ENCODE data around the gene CEP350. TPM values are rescaled to one million over a fixed set of nuclear protein-coding genes. Genes with fewer than 3 reads are reported as not detected.
"Not testable (repeated sequence)": the region's sequence is repeated elsewhere in the genome, so short reads cannot be mapped to it uniquely, and the experiment has no call there.

Gene CEP350
- total RNA-seq, 4 donors from 2014 or later: 40.0 to 60.3 (median 57.3) TPM

DNA sequence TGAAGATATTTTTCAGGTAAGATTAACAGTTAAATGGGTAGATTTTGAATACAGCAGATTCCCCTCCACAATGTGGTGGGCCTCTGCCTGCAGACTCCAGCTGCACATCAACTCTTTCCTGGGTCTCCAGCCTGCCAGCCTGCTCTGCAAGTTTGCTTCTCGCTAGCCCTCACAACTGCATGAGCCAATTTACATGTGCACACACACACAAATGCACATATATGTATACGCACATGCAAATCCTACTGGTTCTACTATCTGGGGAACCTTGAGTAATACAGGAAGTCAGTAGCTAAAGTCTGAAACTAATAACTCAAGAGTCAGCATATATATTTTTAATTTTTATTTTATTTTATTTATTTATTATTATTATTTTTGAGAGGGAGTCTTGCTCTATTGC lies 165.2 kb downstream of the CEP350 start:
- WGBS, 2 donors (ENCODE audit: low coverage in 1 of 2): 86 to 100% methylated on average over 1 to 2 of the region's 2 CpGs
- in situ Hi-C loops (cut with MboI; ENCODE audit: low pct_ligation_motif_present in 1 of 4, low pct_unique_long_range_greater_than_20kb in 1 of 4, low sequenced_read_pairs in 3 of 4) (no loop called here), intact Hi-C loops (cut with DNase I; ENCODE audit: low total_unique reads) (no loop called here)
- peaks cover 0 to 4% (median 0%) of the 10 kb centered on the region in 4 donors for H3K4me1 ChIP-seq
- H3K27me3 ChIP-seq: no peaks in the 10 kb centered on the region
- TF ChIP-seq POLR2A (IDR thresholded peaks at IDR 0.05): no peak
- TF ChIP-seq EP300 (IDR thresholded peaks at IDR 0.05; ENCODE audit: low read depth): no peak
- no peak for TF ChIP-seq POLR2AphosphoS5 (IDR thresholded peaks at IDR 0.05)
- TF ChIP-seq, protein P1, sequence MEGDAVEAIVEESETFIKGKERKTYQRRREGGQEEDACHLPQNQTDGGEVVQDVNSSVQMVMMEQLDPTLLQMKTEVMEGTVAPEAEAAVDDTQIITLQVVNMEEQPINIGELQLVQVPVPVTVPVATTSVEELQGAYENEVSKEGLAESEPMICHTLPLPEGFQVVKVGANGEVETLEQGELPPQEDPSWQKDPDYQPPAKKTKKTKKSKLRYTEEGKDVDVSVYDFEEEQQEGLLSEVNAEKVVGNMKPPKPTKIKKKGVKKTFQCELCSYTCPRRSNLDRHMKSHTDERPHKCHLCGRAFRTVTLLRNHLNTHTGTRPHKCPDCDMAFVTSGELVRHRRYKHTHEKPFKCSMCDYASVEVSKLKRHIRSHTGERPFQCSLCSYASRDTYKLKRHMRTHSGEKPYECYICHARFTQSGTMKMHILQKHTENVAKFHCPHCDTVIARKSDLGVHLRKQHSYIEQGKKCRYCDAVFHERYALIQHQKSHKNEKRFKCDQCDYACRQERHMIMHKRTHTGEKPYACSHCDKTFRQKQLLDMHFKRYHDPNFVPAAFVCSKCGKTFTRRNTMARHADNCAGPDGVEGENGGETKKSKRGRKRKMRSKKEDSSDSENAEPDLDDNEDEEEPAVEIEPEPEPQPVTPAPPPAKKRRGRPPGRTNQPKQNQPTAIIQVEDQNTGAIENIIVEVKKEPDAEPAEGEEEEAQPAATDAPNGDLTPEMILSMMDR (IDR thresholded peaks at IDR 0.05): no peak
- H3K27ac ChIP-seq: no peak overlapping the region
- no peaks in the 10 kb centered on the region for H3K9me3 ChIP-seq
- no peak overlapping the region for H3K4me3 ChIP-seq
- no peak for DNase-seq
- no peaks in the 10 kb centered on the region for H3K36me3 ChIP-seq

DNA sequence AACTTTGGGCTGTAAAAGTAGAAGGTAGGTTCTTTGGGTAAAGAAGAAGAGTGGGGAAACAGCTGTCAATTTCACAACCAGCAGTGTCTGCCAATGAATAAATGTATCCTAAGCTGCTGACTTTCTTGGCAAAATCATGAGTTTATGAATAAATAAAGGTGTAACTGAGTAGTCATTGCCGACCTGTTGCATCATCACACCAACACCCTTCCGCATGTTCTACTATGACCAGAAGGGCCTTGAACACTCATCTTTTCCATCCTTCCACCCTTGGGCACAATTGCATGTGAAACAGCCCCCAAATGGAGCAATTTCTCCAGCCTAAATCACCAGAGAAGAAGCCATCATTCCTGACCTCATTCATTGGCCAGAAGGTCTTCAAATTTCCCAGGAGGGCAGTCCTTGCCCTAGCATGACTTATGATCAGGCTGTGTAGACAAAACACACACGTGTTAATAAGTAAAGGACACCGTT lies 168.9 kb downstream of the CEP350 start:
- TF ChIP-seq POLR2A (IDR thresholded peaks at IDR 0.05) (no peak), POLR2AphosphoS5 (IDR thresholded peaks at IDR 0.05) (peak in 1 of 3 donors; percentile 12)
- no peak overlapping the region for H3K27ac ChIP-seq
- H3K4me3 ChIP-seq: no peak overlapping the region
- intact Hi-C loops (cut with DNase I; ENCODE audit: low total_unique reads) (no loop called here), in situ Hi-C loops (cut with MboI; ENCODE audit: low pct_ligation_motif_present in 1 of 4, low pct_unique_long_range_greater_than_20kb in 1 of 4, low sequenced_read_pairs in 3 of 4) (no loop called here)
- H3K36me3 ChIP-seq: no peaks in the 10 kb centered on the region
- H3K9me3 ChIP-seq: no peaks in the 10 kb centered on the region
- H3K4me1 ChIP-seq: no peaks in the 10 kb centered on the region
- no peak for DNase-seq
- no peaks in the 10 kb centered on the region for H3K27me3 ChIP-seq
- WGBS, 2 donors (ENCODE audit: low coverage in 1 of 2): 79 to 85% methylated on average over 2 to 4 of the region's 4 CpGs

DNA sequence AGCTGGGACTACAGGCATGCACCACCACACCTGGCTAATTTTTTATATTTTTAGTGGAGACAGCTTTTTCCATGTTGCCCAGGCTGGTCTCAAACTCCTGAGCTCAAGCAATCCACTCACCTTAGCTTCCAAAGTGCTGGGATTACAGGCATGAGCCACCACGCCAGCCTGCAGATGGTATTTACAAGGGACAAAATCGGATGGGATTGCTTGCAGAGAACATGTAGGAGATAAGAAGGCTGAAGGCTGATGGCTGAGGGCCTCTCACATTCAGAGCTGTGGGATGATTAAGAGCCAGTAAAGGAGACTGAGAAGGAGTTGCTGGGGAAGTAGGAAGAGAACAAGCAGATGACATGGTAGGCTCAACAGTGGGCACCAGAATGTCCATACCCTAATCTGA lies 176.0 kb downstream of the CEP350 start:
- Histone ChIP-seq H3K9me3 (no peaks in the 10 kb centered on the region), H3K4me3 (no peak overlapping the region), H3K27ac (no peak overlapping the region), H3K36me3 (no peaks in the 10 kb centered on the region), H3K27me3 (no peaks in the 10 kb centered on the region), H3K4me1 (no peaks in the 10 kb centered on the region)
- 79 to 88% methylated on average over 2 of the region's 2 CpGs for WGBS, 2 donors (ENCODE audit: low coverage in 1 of 2)
- in situ Hi-C loops (cut with MboI; ENCODE audit: low pct_ligation_motif_present in 1 of 4, low pct_unique_long_range_greater_than_20kb in 1 of 4, low sequenced_read_pairs in 3 of 4) (no loop called here), intact Hi-C loops (cut with DNase I; ENCODE audit: low total_unique reads) (no loop called here)
- no peak for DNase-seq
- TF ChIP-seq EP300 (IDR thresholded peaks at IDR 0.05; ENCODE audit: low read depth) (no peak), POLR2A (IDR thresholded peaks at IDR 0.05) (no peak), POLR2AphosphoS5 (IDR thresholded peaks at IDR 0.05) (no peak)
- TF ChIP-seq, protein P1 (IDR thresholded peaks at IDR 0.05): no peak

DNA sequence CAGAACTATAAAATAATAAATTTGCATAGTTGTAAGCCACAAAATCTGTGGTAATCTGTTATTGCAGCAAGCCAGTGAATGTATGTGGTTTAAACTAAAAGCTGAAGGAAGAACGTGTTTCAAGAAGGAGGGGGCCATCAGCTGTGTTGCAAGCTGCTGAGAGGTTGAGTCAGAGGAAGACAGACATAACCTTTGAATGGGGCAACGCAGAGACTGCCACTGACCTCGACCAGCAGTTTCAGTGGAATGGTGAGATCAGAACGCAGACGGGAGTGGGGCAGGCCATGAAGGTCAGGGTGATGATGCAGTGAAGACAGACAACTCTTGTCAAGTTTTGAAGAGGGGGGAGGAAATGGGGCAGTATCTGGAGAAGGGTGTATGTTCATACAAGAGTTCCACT lies 176.9 kb downstream of the CEP350 start:
- WGBS, 2 donors (ENCODE audit: low coverage in 1 of 2): 54% methylated on average over 5 of the region's 5 CpGs; no CpG with 5 or more reads in 1 of the 2 donors
- Histone ChIP-seq H3K27ac (no peak overlapping the region), H3K27me3 (no peaks in the 10 kb centered on the region), H3K9me3 (no peaks in the 10 kb centered on the region), H3K36me3 (no peaks in the 10 kb centered on the region), H3K4me3 (no peak overlapping the region), H3K4me1 (no peaks in the 10 kb centered on the region)
- no peak for DNase-seq
- in situ Hi-C loops (cut with MboI; ENCODE audit: low pct_ligation_motif_present in 1 of 4, low pct_unique_long_range_greater_than_20kb in 1 of 4, low sequenced_read_pairs in 3 of 4): no loop called here
- no peak for TF ChIP-seq POLR2A (IDR thresholded peaks at IDR 0.05)
- intact Hi-C loops (cut with DNase I; ENCODE audit: low total_unique reads): no loop called here

DNA sequence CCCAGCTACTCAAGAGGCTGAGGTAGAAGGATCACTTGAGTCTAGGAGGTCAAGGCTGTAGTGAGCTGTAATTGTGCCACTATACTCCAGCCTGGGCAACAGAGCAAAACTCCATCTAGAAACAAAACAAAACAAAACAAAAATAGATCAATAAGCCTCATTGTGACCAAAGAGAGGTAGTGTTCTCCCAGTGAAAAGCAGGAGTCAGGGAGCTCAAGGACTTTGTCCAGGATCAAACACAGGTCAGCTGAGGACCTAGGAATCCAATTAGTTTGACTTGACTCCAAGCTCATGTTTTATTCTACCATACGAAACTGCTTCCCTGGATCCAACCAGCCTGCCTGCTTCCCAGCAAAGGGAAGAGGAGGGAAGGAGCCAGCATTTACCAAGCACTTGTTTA lies 178.6 kb downstream of the CEP350 start:
- in situ Hi-C loops (cut with MboI; ENCODE audit: low pct_ligation_motif_present in 1 of 4, low pct_unique_long_range_greater_than_20kb in 1 of 4, low sequenced_read_pairs in 3 of 4) (no loop called here), intact Hi-C loops (cut with DNase I; ENCODE audit: low total_unique reads) (no loop called here)
- Histone ChIP-seq H3K9me3 (no peaks in the 10 kb centered on the region), H3K36me3 (no peaks in the 10 kb centered on the region), H3K27me3 (no peaks in the 10 kb centered on the region), H3K27ac (no peak overlapping the region), H3K4me3 (no peak overlapping the region), H3K4me1 (no peaks in the 10 kb centered on the region)
- no peak for TF ChIP-seq EP300 (IDR thresholded peaks at IDR 0.05; ENCODE audit: low read depth)
- no peak for TF ChIP-seq POLR2AphosphoS5 (IDR thresholded peaks at IDR 0.05)
- no peak for TF ChIP-seq POLR2A (IDR thresholded peaks at IDR 0.05)
- TF ChIP-seq, protein P1 (IDR thresholded peaks at IDR 0.05): no peak
- DNase-seq: no peak
- 60 to 80% methylated on average over 1 of the region's 1 CpG for WGBS, 2 donors (ENCODE audit: low coverage in 1 of 2)

DNA sequence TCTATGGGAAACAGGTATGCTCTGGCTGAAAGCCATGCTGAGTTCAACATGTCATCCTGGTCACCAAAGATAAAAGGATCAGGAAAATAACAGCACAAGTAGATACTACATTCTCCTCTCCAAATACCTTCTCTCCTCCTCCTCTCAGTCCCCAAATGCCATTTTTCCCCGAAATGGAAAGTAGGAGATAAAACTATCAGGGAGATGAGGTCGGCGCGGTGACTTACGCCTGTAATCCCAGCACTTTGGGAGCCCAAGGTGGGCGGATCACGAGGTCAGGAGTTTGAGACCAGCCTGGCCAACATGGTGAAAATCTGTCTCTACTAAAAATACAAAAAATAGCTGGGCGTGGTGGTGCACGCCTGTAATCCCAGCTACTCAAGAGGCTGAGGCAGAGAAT lies 179.1 kb downstream of the CEP350 start:
- DNase-seq; H3K4me3 ChIP-seq; H3K27me3 ChIP-seq; H3K4me1 ChIP-seq; in situ Hi-C loops (cut with MboI; ENCODE audit: low pct_ligation_motif_present in 1 of 4, low pct_unique_long_range_greater_than_20kb in 1 of 4, low sequenced_read_pairs in 3 of 4); intact Hi-C loops (cut with DNase I; ENCODE audit: low total_unique reads); H3K36me3 ChIP-seq; H3K27ac ChIP-seq; H3K9me3 ChIP-seq: not testable (repeated sequence)
- WGBS, 2 donors (ENCODE audit: low coverage in 1 of 2): 81 to 82% methylated on average over 8 to 9 of the region's 9 CpGs

All from transverse colon (tissue), 4 donors.